ENCODE results near the gene CMIP. TPM values are rescaled to one million over a fixed set of nuclear protein-coding genes. Genes with fewer than 3 reads are reported as not detected.

The CMIP gene
- total RNA-seq, 3 donors from 2014 or later, result 73.3 to 127 (median 79.8) TPM

- Histone ChIP-seq H3K9me3 (no peaks in the 10 kb centered on the region), H3K4me3 (no peak overlapping the region), H3K36me3 (ENCODE audit: low read depth) (no peaks in the 10 kb centered on the region), H3K4me1 (ENCODE audit: low read depth) (peaks cover 10% of the 10 kb centered on the region)
- ATAC-seq, result no peak
- intact Hi-C loops (cut with DNase I, micrococcal nuclease), result no loop called here
- DNase-seq, result no peak
- TF ChIP-seq CTCF (IDR thresholded peaks at IDR 0.05), result no peak
Measured at GRCh38 chr16:81530814-81531213, 86.2 kb downstream of the CMIP start.

GRCh38 chr16:81531419-81531821, 86.8 kb downstream of the CMIP start:
- ATAC-seq (peak; percentile 58), DNase-seq (peak in 1 of 3 donors; percentile 62)
- no peak for TF ChIP-seq CTCF (IDR thresholded peaks at IDR 0.05)
- no peaks in the 10 kb centered on the region for H3K9me3 ChIP-seq
- H3K4me1 ChIP-seq (ENCODE audit: low read depth), result peaks cover 10% of the 10 kb centered on the region
- no peak overlapping the region for H3K4me3 ChIP-seq
- no peaks in the 10 kb centered on the region for H3K36me3 ChIP-seq (ENCODE audit: low read depth)
- intact Hi-C loops (cut with DNase I, micrococcal nuclease), result no loop called here

- TF ChIP-seq CTCF (IDR thresholded peaks at IDR 0.05), result no peak
- DNase-seq, result peak; percentile 66 to 74 (median 73)
- ATAC-seq, result peak; percentile 94
- Histone ChIP-seq H3K4me3 (no peak overlapping the region), H3K9me3 (no peaks in the 10 kb centered on the region), H3K36me3 (ENCODE audit: low read depth) (no peaks in the 10 kb centered on the region), H3K4me1 (ENCODE audit: low read depth) (peaks cover 10% of the 10 kb centered on the region)
- intact Hi-C loops (cut with DNase I, micrococcal nuclease), result no loop called here
Measured at GRCh38 chr16:81532491-81533174, 88.0 kb downstream of the CMIP start.

GRCh38 chr16:81533175-81533507, 88.5 kb downstream of the CMIP start:
- Histone ChIP-seq H3K4me1 (ENCODE audit: low read depth) (peaks cover 10% of the 10 kb centered on the region), H3K9me3 (no peaks in the 10 kb centered on the region), H3K36me3 (ENCODE audit: low read depth) (no peaks in the 10 kb centered on the region), H3K4me3 (no peak overlapping the region)
- TF ChIP-seq CTCF (IDR thresholded peaks at IDR 0.05), result no peak
- intact Hi-C loops (cut with DNase I, micrococcal nuclease), result no loop called here
- DNase-seq (no peak), ATAC-seq (no peak)

GRCh38 chr16:81535679-81536360, 91.2 kb downstream of the CMIP start:
- no peaks in the 10 kb centered on the region for H3K9me3 ChIP-seq
- intact Hi-C loops (cut with DNase I, micrococcal nuclease), result no loop called here
- no peak for TF ChIP-seq CTCF (IDR thresholded peaks at IDR 0.05)
- DNase-seq (no peak), ATAC-seq (no peak)
- H3K4me3 ChIP-seq, result no peak overlapping the region
- no peaks in the 10 kb centered on the region for H3K36me3 ChIP-seq (ENCODE audit: low read depth)
- H3K4me1 ChIP-seq (ENCODE audit: low read depth), result peaks cover 10% of the 10 kb centered on the region

Data from mucosa of descending colon (tissue), 3 donors.